ENCODE results near the gene PLS3. TPM values are rescaled to one million over a fixed set of nuclear protein-coding genes. Genes with fewer than 3 reads are reported as not detected.

Gene PLS3
- total and polyA plus RNA-seq, 9 of the 15 experiments (the other 6 are each of a cell fraction or from before 2014, with no cell fraction given): 0.03 to 0.42 (median 0.03) TPM; not detected in 4

DNA sequence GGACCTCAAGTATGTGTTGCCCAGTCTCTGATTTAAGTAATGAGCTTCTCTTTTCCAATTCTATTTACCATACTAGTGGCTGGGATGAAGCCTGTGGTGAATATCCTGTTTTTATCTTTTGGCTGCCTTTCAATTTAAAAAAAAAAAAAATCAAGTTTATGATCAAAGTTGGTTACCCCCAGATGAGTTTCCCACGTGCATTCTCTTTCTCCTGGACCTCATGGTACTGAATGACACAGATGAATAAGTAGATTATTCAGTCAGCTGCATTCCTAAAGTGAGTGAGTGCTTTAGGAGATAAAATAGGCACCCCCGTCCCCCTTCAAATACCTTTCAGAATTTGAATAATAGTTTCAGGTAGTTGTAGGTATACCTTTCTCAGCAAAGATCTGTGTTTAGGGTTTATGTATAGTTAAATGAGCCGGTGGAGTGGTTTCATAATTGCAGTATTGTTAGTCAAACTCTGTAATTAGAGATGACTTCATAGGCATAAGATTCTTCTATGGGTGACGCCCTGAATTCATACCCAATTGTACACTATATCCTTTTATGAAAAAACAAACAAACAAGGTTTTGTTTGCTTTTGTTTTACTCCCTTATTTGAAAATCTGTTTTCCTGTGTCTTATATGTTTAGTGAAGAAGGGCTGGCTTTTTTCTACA is 41.9 kb downstream of the PLS3 start:
- ChIA-PET CTCF (ENCODE audit: low intra/inter-chr PET ratio) (no interaction called here), POLR2A (interaction anchor here (0.8 kb wide), 1 partner anchor 57 kb away, joined by 5 read pairs; no protein-coding TSS in a partner anchor)
- in situ Hi-C loops (cut with MboI): no loop called here
- Histone ChIP-seq H3K4me2 (ENCODE audit: insufficient read depth, low read length) (no peak overlapping the region), H2AFZ (ENCODE audit: low read depth, low read length) (no peak overlapping the region), H3K9me1 (ENCODE audit: control insufficient read depth, insufficient read depth, low read length) (no peaks in the 10 kb centered on the region), H3K9me3 (replicated peaks; ENCODE audit: control insufficient read depth, insufficient read depth, low read depth, low read length) (no peaks in the 10 kb centered on the region), H3K4me3 (no peak overlapping the region), H3K4me1 (replicated peaks in 1 of 2; ENCODE audit: control insufficient read depth in 2 of 2, insufficient read depth in 2 of 2, low read length in 2 of 2) (no peaks in the 10 kb centered on the region), H3K27me3 (ENCODE audit: control insufficient read depth in 2 of 2, insufficient read depth in 2 of 2, low read length in 2 of 2) (no peaks in the 10 kb centered on the region), H3K27ac (ENCODE audit: extremely low read depth, low read depth, low read length) (no peak overlapping the region), H4K20me1 (replicated peaks; ENCODE audit: control insufficient read depth, insufficient read depth, low read length) (no peaks in the 10 kb centered on the region), H3K9ac (ENCODE audit: insufficient read depth in 1 of 2, low read depth in 2 of 2, low read length in 2 of 2) (no peak overlapping the region), H3K79me2 (ENCODE audit: control insufficient read depth, insufficient read depth, low read length) (no peaks in the 10 kb centered on the region), H3K36me3 (ENCODE audit: control insufficient read depth, insufficient read depth, low read length) (no peaks in the 10 kb centered on the region)
- intact Hi-C loops (cut with micrococcal nuclease): no loop called here
- DNase-seq (ENCODE audit: extremely low read depth in 1 of 4, low spot score in 3 of 4): no peak
- no TSS peak for BruUV-seq (replicated peaks)
- WGBS (ENCODE audit: insufficient coverage, low coverage, missing lambda C conversion rate): 0% methylated on average over 4 of the region's 4 CpGs
- FAIRE-seq: no peak
- ATAC-seq: no peak
- TF ChIP-seq, protein P1, sequence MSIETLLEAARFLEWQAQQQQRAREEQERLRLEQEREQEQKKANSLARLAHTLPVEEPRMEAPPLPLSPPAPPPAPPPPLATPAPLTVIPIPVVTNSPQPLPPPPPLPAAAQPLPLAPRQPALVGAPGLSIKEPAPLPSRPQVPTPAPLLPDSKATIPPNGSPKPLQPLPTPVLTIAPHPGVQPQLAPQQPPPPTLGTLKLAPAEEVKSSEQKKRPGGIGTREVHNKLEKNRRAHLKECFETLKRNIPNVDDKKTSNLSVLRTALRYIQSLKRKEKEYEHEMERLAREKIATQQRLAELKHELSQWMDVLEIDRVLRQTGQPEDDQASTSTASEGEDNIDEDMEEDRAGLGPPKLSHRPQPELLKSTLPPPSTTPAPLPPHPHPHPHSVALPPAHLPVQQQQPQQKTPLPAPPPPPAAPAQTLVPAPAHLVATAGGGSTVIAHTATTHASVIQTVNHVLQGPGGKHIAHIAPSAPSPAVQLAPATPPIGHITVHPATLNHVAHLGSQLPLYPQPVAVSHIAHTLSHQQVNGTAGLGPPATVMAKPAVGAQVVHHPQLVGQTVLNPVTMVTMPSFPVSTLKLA (conservative IDR thresholded peaks at IDR 0.05): no peak
- TF ChIP-seq HDGF (IDR thresholded peaks at IDR 0.05) (no peak), ZNF347 (CRISPR knock-in tag; IDR thresholded peaks at IDR 0.05; ENCODE audit: low read depth) (no peak), SREBF2 (CRISPR knock-in tag; IDR thresholded peaks at IDR 0.05) (no peak), ZNF589 (CRISPR knock-in tag; IDR thresholded peaks at IDR 0.05; ENCODE audit: low read depth) (no peak), SMARCA4 (IDR thresholded peaks at IDR 0.05) (no peak), ILF3 (IDR thresholded peaks at IDR 0.05; ENCODE audit: borderline replicate concordance) (no peak), HEY1 (CRISPR knock-in tag; IDR thresholded peaks at IDR 0.05; ENCODE audit: borderline replicate concordance) (no peak), TCF7L2 (IDR thresholded peaks at IDR 0.05; ENCODE audit: low read depth, low read length) (no peak), NCOR1 (IDR thresholded peaks at IDR 0.05) (no peak), ZNF224 (CRISPR knock-in tag; IDR thresholded peaks at IDR 0.05) (no peak), FIP1L1 (IDR thresholded peaks at IDR 0.05; ENCODE audit: low read depth, low read length, poor library complexity, severe bottlenecking) (no peak), ZFX (CRISPR knock-in tag; IDR thresholded peaks at IDR 0.05) (no peak), ARNT (IDR thresholded peaks at IDR 0.05) (no peak)
- TF ChIP-seq, protein P2, sequence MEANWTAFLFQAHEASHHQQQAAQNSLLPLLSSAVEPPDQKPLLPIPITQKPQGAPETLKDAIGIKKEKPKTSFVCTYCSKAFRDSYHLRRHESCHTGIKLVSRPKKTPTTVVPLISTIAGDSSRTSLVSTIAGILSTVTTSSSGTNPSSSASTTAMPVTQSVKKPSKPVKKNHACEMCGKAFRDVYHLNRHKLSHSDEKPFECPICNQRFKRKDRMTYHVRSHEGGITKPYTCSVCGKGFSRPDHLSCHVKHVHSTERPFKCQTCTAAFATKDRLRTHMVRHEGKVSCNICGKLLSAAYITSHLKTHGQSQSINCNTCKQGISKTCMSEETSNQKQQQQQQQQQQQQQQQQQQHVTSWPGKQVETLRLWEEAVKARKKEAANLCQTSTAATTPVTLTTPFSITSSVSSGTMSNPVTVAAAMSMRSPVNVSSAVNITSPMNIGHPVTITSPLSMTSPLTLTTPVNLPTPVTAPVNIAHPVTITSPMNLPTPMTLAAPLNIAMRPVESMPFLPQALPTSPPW (CRISPR knock-in tag; IDR thresholded peaks at IDR 0.05): no peak
- TF ChIP-seq, protein P3, sequence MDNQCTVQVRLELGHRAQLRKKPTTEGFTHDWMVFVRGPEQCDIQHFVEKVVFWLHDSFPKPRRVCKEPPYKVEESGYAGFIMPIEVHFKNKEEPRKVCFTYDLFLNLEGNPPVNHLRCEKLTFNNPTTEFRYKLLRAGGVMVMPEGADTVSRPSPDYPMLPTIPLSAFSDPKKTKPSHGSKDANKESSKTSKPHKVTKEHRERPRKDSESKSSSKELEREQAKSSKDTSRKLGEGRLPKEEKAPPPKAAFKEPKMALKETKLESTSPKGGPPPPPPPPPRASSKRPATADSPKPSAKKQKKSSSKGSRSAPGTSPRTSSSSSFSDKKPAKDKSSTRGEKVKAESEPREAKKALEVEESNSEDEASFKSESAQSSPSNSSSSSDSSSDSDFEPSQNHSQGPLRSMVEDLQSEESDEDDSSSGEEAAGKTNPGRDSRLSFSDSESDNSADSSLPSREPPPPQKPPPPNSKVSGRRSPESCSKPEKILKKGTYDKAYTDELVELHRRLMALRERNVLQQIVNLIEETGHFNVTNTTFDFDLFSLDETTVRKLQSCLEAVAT (IDR thresholded peaks at IDR 0.05): no peak
- TF ChIP-seq, protein P4, sequence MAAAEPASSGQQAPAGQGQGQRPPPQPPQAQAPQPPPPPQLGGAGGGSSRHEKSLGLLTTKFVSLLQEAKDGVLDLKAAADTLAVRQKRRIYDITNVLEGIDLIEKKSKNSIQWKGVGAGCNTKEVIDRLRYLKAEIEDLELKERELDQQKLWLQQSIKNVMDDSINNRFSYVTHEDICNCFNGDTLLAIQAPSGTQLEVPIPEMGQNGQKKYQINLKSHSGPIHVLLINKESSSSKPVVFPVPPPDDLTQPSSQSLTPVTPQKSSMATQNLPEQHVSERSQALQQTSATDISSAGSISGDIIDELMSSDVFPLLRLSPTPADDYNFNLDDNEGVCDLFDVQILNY (CRISPR knock-in tag; IDR thresholded peaks at IDR 0.05): no peak
